GM06990 (cell line): Measurements from ENCODE around the gene ANKDD1A.

Experiments used
- DNase-seq: peaks from one replicate; pipeline ENCODE4 v3.0.0-alpha.2; 2011; ENCODE audit not compliant: insufficient read length; ENCODE audit errors: extremely low read depth
- H3K27me3 ChIP-seq: replicated peaks from 2 replicates; pipeline ENCODE4 v1.6.0; 2011; ENCODE audit warnings: low read length; ENCODE audit not compliant: control insufficient read depth, insufficient read depth
- H3K36me3 ChIP-seq: 2 replicates; pipeline ENCODE4 v1.5.1; 2011; ENCODE audit warnings: low read length; ENCODE audit not compliant: control insufficient read depth, insufficient read depth
- H3K4me3 ChIP-seq: replicated peaks from 2 replicates; pipeline ENCODE4 v1.5.1; 2011; ENCODE audit warnings: low read depth, mild to moderate bottlenecking, control low read depth, low read length
- TF ChIP-seq, protein P1 (sequence below): IDR thresholded peaks from 2 replicates; pipeline ENCODE4 v1.5.1; 2011; ENCODE audit warnings: low read length, control low read depth, mild to moderate bottlenecking, inconsistent platforms; ENCODE audit not compliant: insufficient read depth, poor library complexity, severe bottlenecking

ANKDD1A gene

DNA sequence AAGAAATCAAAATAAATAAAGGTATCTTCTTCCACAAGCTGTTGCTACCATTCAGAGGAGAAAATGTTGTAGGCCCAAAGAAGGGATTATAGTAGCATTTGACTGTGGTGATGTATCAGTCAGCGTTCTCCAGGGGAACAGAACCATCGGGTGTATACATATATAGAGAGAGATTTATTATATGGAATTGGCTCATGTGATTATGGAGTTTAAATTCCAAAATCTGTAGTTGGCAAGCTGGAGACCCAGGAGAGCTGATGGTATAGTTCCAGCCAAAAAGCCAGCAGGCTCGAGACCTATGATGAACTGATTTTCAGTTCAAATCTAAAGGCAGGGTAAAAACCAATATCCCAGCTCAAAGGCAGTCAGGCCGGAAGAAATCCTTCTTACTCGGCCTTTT, 85.4 kb downstream of the ANKDD1A start:
- TF ChIP-seq, protein P1, sequence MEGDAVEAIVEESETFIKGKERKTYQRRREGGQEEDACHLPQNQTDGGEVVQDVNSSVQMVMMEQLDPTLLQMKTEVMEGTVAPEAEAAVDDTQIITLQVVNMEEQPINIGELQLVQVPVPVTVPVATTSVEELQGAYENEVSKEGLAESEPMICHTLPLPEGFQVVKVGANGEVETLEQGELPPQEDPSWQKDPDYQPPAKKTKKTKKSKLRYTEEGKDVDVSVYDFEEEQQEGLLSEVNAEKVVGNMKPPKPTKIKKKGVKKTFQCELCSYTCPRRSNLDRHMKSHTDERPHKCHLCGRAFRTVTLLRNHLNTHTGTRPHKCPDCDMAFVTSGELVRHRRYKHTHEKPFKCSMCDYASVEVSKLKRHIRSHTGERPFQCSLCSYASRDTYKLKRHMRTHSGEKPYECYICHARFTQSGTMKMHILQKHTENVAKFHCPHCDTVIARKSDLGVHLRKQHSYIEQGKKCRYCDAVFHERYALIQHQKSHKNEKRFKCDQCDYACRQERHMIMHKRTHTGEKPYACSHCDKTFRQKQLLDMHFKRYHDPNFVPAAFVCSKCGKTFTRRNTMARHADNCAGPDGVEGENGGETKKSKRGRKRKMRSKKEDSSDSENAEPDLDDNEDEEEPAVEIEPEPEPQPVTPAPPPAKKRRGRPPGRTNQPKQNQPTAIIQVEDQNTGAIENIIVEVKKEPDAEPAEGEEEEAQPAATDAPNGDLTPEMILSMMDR = no peak
- Histone ChIP-seq H3K27me3 (no peaks in the 10 kb centered on the region), H3K4me3 (no peak overlapping the region), H3K36me3 (no peaks in the 10 kb centered on the region)
- no peak for DNase-seq

- no peaks in the 10 kb centered on the region for H3K36me3 ChIP-seq
- H3K4me3 ChIP-seq = no peak overlapping the region
- H3K27me3 ChIP-seq = no peaks in the 10 kb centered on the region
- DNase-seq = no peak
- TF ChIP-seq, protein P1 = no peak
Measured at GRCh38 chr15:64997745-64998375, 86.2 kb downstream of the ANKDD1A start.

DNA sequence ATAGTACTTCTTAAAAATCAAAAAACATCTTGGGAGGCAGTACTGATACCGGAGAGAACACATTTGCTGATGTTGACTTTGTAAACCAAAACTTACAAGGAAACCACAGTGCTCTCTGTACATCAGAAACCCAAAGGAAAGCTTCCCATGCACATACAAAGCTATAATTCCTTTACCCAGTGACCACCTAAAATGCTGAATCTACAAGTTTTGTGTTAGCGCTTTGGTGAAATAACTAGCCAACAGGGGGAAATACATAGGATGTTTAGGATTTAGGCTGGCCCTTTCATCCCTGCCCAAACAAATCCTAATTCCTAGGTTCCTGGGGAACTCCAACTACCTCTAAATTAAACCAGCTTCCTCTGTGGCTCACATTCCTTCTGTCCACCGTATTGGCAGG, 93.3 kb downstream of the ANKDD1A start:
- no peak for DNase-seq
- Histone ChIP-seq H3K4me3 (no peak overlapping the region), H3K36me3 (no peaks in the 10 kb centered on the region; the same call in 1 of the 2 replicates), H3K27me3 (no peaks in the 10 kb centered on the region)
- TF ChIP-seq, protein P1 = no peak

DNA sequence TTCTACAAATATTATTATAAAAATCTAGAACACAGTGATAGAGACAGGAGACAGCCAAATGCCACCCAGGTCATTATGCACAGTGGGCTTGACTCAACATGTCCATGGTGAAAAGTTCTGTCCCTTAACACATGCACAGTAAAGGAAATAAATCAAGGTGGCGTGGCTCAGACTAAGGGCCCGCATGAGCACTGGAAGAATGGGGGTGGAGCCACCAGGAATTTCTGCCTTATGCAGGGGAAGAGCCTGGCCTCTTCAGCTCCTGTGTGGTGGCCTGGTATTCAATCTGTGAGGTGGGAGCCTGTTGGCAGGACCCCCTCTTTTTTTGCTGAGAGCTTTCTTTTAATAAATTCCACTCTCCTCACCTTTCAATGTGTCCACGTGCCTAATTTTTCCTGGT, 95.2 kb downstream of the ANKDD1A start:
- H3K27me3 ChIP-seq = no peaks in the 10 kb centered on the region
- H3K36me3 ChIP-seq = no peaks in the 10 kb centered on the region; the same call in 1 of the 2 replicates
- no peak for DNase-seq
- TF ChIP-seq, protein P1 = no peak
- H3K4me3 ChIP-seq = no peak overlapping the region
